UCSD-AML1 (cell line): ENCODE data around the gene ERV3-1.
"Not testable (repeated sequence)": the region's sequence is repeated elsewhere in the genome, so short reads cannot be mapped to it uniquely, and the experiment has no call there.

Experiments used
- DNase-seq: peaks from one replicate; lab custom pipeline; 2025; ENCODE audit not compliant: unreplicated experiment; lab: John Stamatoyannopoulos, UW

ERV3-1 gene

DNA sequence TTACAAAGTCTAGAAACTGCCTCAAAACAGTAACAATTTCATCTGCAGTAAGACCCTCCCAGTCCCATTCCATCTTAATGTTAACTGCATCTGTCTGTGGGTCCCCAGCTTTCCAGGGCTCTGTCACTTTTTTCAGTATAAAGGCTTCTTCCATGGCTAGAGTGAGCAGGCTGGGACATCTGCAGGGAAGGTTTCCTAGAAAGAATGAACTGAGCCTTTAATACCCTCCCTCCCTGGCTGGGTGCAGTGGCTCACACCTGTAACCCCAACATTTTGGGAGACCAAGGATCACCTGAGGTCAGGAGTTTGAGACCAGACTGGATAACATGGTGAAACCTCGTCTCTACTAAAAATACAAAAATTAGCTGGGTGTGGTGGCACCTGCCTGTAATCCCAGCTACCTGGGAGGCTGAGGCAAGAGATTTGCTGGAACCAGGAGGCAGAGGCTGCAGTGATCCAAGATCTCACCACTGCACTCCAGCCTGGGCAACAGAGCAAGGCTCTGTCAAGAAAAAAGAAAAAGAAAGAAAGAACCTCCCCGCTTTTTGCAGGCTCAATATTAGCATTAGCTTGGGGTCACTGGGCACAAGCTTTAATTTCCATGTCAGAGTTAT lies 3.4 kb downstream of the ERV3-1 start:
- no peak for DNase-seq

DNA sequence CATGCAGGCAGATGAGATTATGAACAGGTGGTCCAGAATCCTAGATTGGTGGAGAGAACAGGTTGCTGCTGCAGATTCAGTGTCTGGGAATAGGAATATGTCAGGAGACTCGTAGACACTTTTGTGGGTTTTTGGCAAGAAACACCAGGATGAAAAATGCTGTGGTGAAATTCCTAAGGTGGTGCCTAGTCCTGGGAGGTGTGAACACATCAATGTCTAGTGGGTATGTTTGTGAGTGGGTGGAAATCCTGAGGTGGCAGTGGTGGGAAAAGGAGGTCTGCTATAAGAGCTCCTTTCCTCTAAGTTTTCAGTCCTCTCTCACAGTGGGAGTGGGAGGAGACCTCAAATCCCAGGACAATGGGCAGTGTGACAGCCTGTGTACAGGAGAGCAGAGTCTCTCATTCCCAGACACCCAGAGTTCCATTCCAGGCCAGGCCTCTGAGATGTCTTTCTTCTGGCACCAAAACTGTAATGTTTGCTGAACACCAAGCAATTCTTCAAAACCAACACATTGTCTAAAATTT lies 5.1 kb downstream of the ERV3-1 start:
- no peak for DNase-seq

- DNase-seq, result peak; percentile 17
These were observed 7.1 kb downstream of the ERV3-1 start for GRCh38 chr7:64999165-65000004.

GRCh38 chr7:64998865-64999164 lies 7.7 kb downstream of the ERV3-1 start:
- DNase-seq, result no peak

DNA sequence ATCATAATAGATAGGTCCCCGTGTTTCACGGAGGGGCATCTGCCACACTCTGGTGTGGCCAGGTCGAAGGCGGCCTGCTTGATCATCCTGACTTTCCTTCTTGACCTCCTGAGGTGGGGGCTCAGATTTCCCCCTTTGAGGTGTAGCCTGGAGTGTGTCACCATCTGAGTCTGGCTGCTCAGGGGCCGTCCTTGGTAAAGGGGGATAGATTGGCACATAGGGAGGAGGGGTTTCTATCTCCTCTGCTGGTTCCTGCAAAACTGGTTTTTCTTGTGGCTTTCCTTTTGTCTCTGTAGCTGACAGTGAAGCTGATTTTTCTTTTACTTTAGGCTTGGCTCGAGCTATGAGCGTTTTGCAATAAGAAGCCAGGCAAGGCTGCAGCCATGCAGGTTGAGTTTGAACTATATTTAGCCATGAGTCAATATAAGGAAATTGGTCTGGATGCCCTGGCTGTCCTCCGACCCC lies 8.5 kb downstream of the ERV3-1 start:
- no peak for DNase-seq

- DNase-seq, result no peak
These were observed 9.2 kb downstream of the ERV3-1 start for GRCh38 chr7:64997164-64997908.

DNA sequence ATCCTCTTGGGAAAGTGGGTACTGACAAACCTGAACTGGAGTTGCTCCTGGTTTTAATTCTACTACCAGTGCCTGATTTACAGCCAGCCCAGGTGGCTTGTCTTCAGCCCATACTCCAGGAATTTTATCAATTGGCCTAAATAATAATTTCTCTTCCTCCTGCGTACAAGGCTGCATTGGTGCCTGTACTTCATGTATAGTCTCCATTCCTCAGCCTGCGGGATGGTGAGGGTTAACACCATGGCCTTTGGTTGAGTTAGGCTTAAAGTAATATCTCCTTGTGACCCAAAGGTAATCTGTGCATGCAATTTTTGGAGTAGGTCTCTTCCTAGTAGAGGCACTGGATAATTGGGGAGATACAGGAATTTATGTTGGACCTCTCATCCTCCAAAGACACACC lies 10.2 kb downstream of the ERV3-1 start:
- no peak for DNase-seq

GRCh38 chr7:64993901-64994300 lies 12.6 kb downstream of the ERV3-1 start:
- no peak for DNase-seq

- no peak for DNase-seq
These were observed 13.5 kb downstream of the ERV3-1 start for GRCh38 chr7:64992971-64993370.

- no peak for DNase-seq
These were observed 15.6 kb downstream of the ERV3-1 start, which contains the start of gene ZNF117 for GRCh38 chr7:64990936-64991335. TSS of gene ZNF117 (minus strand) at chr7:64991036.

- no peak for DNase-seq
These were observed 16.3 kb downstream of the ERV3-1 start for GRCh38 chr7:64990216-64990615.

DNA sequence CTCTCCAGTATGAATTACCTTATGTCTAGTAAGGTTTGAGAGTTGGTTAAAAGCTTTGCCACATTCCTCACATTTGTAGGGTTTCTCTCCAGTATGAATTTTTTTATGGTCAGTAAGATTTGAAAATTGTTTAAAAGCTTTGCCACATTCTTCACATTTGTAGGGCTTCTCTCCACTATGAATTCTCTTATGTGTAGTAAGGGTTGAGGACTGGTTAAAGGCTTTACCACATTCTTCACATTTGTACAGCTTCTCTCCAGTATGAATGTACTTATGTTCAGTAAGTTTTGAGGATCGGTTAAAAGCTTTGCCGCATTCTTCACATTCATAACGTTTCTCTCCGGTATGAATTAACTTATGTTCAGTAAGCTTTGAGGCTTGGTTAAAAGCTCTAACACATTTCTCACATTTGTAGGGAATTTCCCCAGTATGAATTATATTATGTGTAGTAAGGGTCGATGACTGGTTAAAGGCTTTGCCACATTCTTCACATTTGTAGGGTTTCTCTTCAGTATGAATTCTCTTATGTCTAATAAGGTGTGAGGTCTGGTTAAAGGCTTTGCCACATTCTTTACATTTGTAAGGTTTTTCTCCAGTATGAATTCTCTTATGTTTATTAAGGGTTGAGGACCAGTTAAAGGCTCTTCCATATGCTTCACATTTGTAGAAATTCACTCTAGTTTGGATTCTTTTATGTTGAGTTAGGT lies 27.8 kb downstream of the ERV3-1 start:
- no peak for DNase-seq

DNA sequence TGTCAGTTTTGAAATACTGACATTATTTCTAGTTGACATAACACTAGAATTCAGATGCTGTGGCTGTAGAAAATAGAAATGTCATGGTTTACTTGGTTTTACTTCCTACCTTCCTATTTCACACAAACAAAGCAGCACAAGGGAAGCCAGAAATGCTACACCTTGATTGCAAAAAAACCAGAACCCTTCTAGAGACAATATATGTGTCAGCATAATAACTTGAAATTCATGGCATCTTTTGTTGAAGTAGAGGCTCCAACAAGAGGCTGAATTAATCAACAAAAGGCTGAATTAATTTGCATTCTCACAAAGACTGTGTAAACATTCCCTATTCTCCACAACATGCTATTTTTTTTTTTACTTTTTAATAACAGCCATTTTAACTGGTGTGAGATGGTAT lies 40.9 kb downstream of the ERV3-1 start:
- DNase-seq, result no peak

DNA sequence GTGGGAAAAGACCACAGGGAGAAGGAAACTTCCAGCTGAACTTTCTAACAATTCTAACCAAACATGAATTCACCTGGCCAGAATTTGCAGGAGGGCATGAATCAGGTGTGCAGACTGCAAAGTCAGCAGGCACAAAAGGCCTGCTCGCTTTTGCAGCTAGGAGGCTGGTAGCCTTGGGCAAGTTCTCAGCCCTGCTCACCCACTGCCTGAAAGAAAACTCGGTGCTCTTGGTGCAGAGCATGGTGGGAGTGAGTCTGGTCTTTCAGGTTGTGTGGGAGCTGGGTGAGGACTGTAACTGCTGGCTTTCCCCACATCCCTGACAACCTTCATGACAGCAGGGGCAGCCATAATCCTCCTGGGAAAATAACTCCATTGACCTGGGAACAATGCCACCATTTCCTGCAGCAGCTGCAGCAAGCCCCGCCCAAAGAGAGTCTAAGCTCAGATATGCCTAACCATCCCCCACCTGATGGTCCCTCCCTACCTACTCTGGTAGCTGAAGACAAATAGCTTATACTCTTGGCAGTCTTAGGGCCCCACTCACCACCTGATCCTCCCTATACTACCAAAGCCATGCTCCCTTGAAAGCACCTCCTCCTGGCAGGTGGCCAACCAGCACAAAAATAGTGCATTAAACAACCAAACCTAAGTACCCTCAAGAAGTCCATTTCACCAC lies 47.3 kb downstream of the ERV3-1 start:
- no peak for DNase-seq

DNA sequence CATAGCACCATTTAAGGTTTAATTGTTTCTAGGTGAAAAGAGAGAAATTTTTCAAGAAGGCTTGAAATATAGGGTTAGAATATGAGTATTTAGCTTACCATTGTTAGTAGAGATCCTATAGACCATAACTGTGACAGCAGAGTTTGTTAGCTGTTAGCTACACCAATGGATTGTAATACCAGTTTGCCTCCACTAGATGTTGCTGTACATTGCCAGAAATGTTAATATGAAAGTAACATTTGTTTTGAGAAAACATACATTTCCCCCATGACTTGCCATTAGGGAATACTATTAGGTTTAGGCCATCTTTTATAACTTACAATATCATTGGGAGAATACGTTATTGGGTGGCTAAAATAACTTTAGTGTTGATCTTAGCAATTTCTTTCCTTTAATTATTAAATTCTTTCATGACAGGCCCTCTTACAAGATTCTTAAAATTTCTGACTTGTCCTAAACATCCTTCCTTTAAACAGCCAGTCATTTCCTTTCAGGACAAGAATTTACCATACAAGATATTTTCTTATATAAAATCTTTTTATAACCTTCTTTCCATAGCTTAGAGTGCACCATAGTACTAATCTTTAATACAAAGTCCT lies 55.1 kb downstream of the ERV3-1 start:
- no peak for DNase-seq

- peak; percentile 4 for DNase-seq
These were observed 55.8 kb downstream of the ERV3-1 start for GRCh38 chr7:64950673-64951072.

DNA sequence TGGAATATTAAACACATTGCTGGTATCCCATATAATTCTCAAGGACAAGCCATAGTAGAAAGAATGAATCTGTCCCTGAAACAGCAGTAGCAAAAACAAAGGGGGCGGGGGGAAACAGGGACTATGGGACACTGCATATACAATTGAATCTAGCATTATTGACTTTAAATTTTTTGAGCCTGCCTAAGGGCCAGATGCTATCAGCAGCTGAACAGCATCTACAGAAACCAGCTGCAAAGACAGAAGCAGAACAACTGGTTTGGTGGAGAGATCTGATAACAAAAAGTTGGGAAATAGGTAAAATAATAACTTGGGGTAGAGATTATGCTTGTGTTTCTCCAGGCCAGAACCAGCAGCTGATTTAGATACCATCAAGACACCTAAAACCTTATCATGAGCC lies 57.7 kb downstream of the ERV3-1 start:
- not testable (repeated sequence) for DNase-seq

- DNase-seq, result no peak
These were observed 59.1 kb downstream of the ERV3-1 start for GRCh38 chr7:64947252-64948000.

DNA sequence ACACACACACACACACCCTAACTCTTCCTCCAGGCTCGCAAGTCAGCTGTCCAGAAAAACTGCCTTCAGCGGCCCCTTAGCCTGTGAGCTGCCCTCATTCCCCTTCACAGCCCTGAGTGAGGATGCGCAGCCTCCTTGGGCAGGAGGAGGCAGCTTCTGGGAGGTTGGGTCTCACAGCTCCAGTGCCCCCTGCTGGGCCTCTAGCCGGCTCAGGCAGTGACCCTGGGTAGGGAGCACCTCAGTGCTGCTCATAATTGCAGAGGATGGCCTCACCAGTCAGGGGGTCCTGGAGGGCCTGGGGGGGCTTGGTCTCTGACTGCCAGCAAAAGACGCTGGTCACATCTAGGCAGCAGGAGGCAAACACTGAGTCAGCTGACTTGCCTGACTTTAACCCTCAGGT lies 59.7 kb downstream of the ERV3-1 start:
- peak; percentile 3 for DNase-seq
